ENCODE results near the gene SMOC1.

Gene SMOC1

DNA sequence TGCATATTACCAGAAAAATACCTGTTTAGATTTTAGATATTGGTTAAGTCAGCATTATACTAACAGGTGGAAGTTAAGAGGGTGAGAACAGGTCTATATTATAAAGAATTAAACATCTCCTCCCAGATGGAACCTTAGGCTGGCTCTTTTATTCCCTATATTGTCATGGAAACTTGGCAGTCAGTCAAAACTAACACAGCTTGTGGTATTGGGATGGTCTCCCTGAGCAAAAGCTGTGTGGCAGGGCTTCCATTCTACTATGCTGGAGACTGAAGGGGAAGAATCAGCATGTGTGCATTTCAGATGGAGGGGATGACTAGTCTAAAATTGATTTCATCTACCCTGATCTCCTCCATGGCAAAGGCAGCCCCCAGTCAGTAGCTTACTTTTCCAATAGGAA, 66.7 kb downstream of the SMOC1 start:
- Mint-ChIP-seq H3K4me1 (ENCODE audit: low read depth in 2 of 2) (no peaks in the 10 kb centered on the region), H3K36me3 (ENCODE audit: insufficient read depth) (no peaks in the 10 kb centered on the region), H3K4me3 (no peak overlapping the region), H3K27me3 (peaks cover 48 to 65% of the 10 kb centered on the region in 2 donors), H3K27ac (no peak overlapping the region), H3K9me3 (peaks cover 3 to 19% of the 10 kb centered on the region in 2 donors)
- ATAC-seq (replicated peaks) (no peak), DNase-seq (no peak)

DNA sequence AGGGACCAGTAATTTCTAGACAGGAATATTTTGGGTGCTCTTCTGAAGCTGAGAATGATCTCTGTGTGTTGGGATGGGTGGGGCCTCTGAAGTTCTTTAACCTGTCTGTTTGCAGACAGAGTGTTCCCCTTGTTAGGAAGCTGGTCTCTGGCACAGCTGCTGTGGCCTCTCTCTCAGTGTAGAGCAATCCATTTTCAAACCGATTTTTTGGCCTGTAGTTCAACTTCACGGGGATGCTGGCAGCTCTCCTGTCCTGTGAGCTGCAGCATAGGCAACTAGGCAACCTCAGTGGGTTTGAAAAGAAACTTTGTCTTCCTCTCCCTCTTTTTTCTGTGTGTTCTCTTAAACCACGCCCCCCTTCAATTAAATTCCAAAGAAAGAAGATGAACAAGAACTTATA, 69.1 kb downstream of the SMOC1 start:
- ATAC-seq (replicated peaks), result no peak
- peaks cover 35 to 58% of the 10 kb centered on the region in 2 donors for H3K27me3 Mint-ChIP-seq
- no peaks in the 10 kb centered on the region for H3K4me1 Mint-ChIP-seq (ENCODE audit: low read depth in 2 of 2)
- H3K36me3 Mint-ChIP-seq (ENCODE audit: insufficient read depth), result no peaks in the 10 kb centered on the region
- no peak overlapping the region for H3K4me3 Mint-ChIP-seq
- DNase-seq, result no peak
- peaks cover 3 to 19% of the 10 kb centered on the region in 2 donors for H3K9me3 Mint-ChIP-seq
- no peak overlapping the region for H3K27ac Mint-ChIP-seq

DNA sequence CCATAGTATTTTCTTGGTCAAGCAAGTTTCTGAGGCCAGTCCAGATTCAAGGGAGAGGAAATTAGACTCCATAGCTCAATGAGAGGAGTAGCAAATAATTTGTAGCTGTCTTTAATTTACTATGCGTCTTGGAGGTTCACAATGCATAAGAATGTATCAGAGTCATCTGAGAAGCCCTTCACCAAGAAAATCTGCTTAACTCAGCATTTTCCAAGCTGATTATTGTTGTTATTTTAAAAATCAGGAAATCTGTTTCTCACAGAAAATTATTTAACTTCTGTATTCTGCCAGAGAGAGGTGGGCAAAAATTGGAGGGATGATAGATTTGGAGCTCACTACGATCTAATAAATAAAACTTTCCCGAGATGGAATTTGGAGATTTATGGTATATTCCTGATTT, 72.0 kb downstream of the SMOC1 start:
- ATAC-seq (replicated peaks) (no peak), DNase-seq (no peak)
- H3K27ac Mint-ChIP-seq, result no peak overlapping the region
- no peaks in the 10 kb centered on the region for H3K4me1 Mint-ChIP-seq (ENCODE audit: low read depth in 2 of 2)
- peaks cover 4% of the 10 kb centered on the region for H3K36me3 Mint-ChIP-seq (ENCODE audit: insufficient read depth)
- H3K9me3 Mint-ChIP-seq, result peaks cover 0 to 19% of the 10 kb centered on the region in 2 donors
- H3K4me3 Mint-ChIP-seq, result no peak overlapping the region
- peaks cover 48 to 72% of the 10 kb centered on the region in 2 donors for H3K27me3 Mint-ChIP-seq

DNA sequence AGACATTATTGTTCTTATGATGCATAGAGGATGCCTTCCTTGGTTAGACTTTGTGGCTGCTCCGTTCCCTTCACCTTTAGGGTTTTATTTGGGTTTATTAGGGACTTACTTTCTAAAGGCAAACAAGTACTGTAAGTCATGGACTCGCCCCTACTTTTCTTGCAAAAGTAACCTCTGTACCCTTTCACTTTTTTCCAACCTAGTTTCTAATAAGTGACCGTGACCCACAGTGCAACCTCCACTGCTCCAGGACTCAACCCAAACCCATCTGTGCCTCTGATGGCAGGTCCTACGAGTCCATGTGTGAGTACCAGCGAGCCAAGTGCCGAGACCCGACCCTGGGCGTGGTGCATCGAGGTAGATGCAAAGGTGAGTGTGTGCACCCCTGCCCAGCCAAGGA, 72.7 kb downstream of the SMOC1 start:
- H3K4me3 Mint-ChIP-seq, result no peak overlapping the region
- DNase-seq (no peak), ATAC-seq (replicated peaks) (no peak)
- peaks cover 55 to 78% of the 10 kb centered on the region in 2 donors for H3K27me3 Mint-ChIP-seq
- peaks cover 0 to 16% of the 10 kb centered on the region in 2 donors for H3K9me3 Mint-ChIP-seq
- H3K27ac Mint-ChIP-seq, result no peak overlapping the region
- H3K36me3 Mint-ChIP-seq (ENCODE audit: insufficient read depth), result peaks cover 4% of the 10 kb centered on the region
- no peaks in the 10 kb centered on the region for H3K4me1 Mint-ChIP-seq (ENCODE audit: low read depth in 2 of 2)

DNA sequence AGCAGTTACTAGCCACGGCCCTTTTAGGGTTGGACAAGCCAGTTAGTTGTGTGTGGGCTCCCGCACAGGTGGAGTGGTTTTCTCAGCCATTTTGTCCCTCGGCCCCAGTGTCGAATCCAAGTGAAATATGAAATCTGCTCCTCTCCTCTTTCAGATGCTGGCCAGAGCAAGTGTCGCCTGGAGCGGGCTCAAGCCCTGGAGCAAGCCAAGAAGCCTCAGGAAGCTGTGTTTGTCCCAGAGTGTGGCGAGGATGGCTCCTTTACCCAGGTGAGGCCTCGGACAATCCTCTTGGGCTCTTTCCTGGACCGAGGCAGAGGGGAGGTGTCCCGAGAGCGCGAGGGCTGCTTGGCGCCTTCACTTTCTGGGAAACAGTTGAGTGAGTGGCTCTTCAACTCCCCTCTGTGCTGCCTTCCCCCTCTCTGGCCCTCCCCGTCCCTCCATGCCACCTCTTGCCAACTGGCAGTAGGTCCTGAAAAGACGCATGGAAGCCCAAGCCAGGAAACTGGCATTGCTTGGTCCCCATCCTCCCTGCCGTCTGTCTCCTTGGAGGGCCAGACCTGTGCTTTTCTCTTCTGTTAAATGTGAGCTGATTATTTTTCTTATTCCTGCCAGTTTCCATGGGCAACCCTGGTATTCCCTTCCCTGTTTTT, 74.2 kb downstream of the SMOC1 start:
- H3K27ac Mint-ChIP-seq, result no peak overlapping the region
- ATAC-seq (replicated peaks), result no peak
- H3K9me3 Mint-ChIP-seq, result peaks cover 0 to 7% of the 10 kb centered on the region in 2 donors
- no peaks in the 10 kb centered on the region for H3K4me1 Mint-ChIP-seq (ENCODE audit: low read depth in 2 of 2)
- peaks cover 44 to 69% of the 10 kb centered on the region in 2 donors for H3K27me3 Mint-ChIP-seq
- peaks cover 4% of the 10 kb centered on the region for H3K36me3 Mint-ChIP-seq (ENCODE audit: insufficient read depth)
- no peak for DNase-seq
- no peak overlapping the region for H3K4me3 Mint-ChIP-seq

DNA sequence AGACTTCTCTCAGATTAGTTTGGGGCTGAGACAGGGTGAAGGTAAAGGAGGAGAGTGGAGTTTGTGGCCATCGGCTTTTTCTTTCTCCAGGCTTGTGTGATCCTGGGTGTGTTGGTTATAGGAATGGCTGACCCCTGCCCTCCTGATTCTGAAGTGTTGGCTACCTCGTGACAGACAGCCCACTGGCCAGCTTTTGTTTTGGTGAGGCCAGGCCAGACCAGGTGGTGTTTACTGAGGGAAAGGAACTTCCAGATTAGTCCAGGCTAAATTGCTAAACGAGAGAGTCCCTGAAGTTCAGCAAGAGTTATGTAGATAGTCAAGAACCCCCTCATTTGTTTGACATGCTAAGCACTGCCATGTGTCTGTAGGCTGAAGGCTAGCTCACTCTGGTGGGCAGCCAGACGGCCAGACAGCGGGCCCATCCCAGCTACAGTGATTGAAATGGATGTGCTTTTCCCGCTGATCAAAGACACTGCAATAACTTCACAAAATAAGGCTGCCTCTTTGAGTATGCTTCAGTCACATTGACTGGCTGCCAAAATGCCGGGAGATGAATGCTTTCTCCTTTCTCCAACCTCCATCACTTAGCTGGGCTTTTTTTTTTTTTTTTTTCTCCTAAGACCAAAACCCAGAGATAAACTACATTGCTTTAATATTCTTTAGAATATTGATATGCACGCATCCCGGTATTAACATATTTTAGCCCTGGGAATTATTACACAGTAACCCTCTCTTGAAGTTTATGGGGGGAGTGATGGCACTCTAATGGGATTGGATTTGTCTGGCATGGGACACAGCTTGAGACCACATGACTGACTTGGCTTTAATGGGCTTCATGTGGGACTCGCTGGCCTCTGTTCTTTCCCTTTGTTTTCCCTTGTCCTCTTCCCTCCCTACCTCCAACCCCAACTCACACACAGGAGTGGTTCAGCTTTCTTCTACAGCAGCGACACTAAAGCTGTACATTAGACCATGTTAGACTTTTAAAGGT, 76.9 kb downstream of the SMOC1 start:
- no peak for ATAC-seq (replicated peaks)
- H3K4me1 Mint-ChIP-seq (ENCODE audit: low read depth in 2 of 2), result no peaks in the 10 kb centered on the region
- no peak overlapping the region for H3K4me3 Mint-ChIP-seq
- peaks cover 31 to 44% of the 10 kb centered on the region in 2 donors for H3K27me3 Mint-ChIP-seq
- H3K27ac Mint-ChIP-seq, result no peak overlapping the region
- no peak for DNase-seq
- peaks cover 4% of the 10 kb centered on the region for H3K36me3 Mint-ChIP-seq (ENCODE audit: insufficient read depth)
- H3K9me3 Mint-ChIP-seq, result no peaks in the 10 kb centered on the region

DNA sequence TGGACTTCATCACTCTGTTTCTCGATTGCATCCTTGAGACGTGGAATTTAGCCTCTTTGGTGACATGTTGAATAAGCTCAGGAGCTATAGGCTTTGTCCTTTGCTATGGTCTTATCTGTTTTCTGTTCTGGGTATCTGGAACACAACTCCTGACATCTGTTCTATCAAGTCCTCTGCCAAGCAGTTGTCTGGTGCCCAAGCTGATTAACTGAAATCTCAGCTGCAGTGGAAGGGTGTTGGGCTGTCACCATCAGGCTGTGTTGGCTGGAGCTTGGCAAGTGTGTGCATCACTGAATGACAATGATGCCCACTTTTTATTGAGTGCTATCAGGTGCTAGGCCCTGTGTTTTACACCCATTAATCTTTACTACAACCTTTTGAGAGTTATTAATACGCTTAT, 77.8 kb downstream of the SMOC1 start:
- Mint-ChIP-seq H3K27me3 (peaks cover 36 to 44% of the 10 kb centered on the region in 2 donors), H3K27ac (no peak overlapping the region), H3K4me1 (ENCODE audit: low read depth in 2 of 2) (no peaks in the 10 kb centered on the region), H3K4me3 (no peak overlapping the region), H3K9me3 (no peaks in the 10 kb centered on the region), H3K36me3 (ENCODE audit: insufficient read depth) (peaks cover 4% of the 10 kb centered on the region)
- DNase-seq, result no peak
- no peak for ATAC-seq (replicated peaks)

DNA sequence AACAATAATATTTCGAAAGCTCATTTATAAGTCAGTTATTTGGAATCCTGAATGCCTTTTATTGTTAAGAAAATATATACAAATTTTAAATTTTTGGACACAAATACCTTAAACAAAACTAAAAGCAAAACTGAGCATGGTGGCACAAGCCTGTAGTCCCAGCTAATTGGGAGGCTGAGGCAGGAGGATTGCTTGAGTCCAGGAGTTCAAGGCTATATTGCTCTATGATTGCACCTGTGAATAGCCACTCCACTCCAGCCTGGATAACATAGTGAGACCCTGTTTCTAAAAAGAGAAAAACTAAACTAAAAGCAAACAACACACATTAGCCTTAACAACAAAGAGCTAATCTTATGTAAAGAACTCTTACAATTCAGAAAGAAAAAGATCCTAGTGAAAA, 78.8 kb downstream of the SMOC1 start:
- Mint-ChIP-seq H3K27me3 (peaks cover 35 to 43% of the 10 kb centered on the region in 2 donors), H3K9me3 (no peaks in the 10 kb centered on the region), H3K4me1 (ENCODE audit: low read depth in 2 of 2) (no peaks in the 10 kb centered on the region), H3K4me3 (no peak overlapping the region), H3K36me3 (ENCODE audit: insufficient read depth) (peaks cover 4% of the 10 kb centered on the region), H3K27ac (no peak overlapping the region)
- ATAC-seq (replicated peaks), result no peak
- no peak for DNase-seq

DNA sequence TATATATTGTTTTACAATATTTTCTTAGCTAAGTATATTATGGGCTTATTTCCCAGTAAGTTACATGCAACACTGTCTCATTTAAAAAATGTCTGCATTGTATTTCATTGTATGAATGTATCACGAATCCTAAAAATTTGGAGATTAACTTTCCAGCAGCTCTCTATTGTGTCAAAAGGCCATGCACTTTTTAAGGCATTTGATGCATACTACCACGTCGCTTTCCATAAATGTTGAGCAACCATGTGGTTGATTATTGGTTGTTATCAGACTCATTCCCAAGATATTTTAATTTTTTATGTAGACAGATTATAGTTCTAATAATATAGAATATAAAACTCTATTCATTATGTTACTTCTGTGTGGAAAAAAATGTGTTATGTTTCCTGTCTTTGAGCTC, 79.9 kb downstream of the SMOC1 start:
- ATAC-seq (replicated peaks), result no peak
- Mint-ChIP-seq H3K4me3 (no peak overlapping the region), H3K27ac (no peak overlapping the region), H3K36me3 (ENCODE audit: insufficient read depth) (peaks cover 4% of the 10 kb centered on the region), H3K4me1 (ENCODE audit: low read depth in 2 of 2) (no peaks in the 10 kb centered on the region), H3K9me3 (no peaks in the 10 kb centered on the region), H3K27me3 (peaks cover 35 to 48% of the 10 kb centered on the region in 2 donors)
- no peak for DNase-seq

DNA sequence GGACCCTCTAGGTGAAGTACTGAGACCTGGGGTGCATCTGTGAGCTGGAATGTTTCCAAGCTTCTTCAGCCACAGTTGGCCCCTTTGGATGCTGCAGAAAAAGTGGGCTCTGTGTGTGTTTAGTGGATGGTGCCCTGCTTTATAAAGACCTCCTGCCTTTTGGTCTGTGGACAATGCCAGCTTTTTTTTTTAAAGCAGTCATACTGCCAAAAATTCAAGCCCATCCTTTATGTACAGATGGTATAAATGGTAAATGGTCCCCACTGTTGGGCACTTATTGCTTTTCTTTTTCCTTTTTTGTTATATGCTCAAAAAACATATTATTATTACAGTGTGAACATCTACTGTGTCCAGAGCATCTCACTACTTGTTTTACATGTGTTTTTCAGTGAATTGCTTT, 81.1 kb downstream of the SMOC1 start:
- H3K9me3 Mint-ChIP-seq, result no peaks in the 10 kb centered on the region
- DNase-seq (no peak), ATAC-seq (replicated peaks) (no peak)
- H3K27ac Mint-ChIP-seq, result no peak overlapping the region
- H3K27me3 Mint-ChIP-seq, result peaks cover 36 to 44% of the 10 kb centered on the region in 2 donors
- no peaks in the 10 kb centered on the region for H3K4me1 Mint-ChIP-seq (ENCODE audit: low read depth in 2 of 2)
- H3K36me3 Mint-ChIP-seq (ENCODE audit: insufficient read depth), result no peaks in the 10 kb centered on the region
- H3K4me3 Mint-ChIP-seq, result no peak overlapping the region

DNA sequence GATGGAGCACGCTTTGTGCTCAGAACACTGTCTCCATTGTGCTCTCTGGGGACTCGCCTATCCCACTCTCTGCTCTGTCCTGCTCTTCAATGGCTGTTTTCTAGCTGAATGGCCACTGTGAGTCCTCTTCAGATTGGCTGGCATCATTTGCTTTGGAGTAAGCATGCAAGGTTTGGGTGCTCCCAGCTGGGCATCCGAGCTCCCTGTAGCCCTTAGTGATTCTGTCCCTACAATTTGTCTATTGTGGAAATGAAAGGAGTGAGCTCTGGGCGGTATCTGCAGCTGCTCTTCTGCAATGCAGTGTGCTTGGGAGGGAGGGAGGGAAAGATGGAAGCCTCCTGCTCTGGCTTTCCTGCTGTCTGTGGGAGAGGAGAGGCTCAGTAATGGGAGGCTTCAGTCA, 84.8 kb downstream of the SMOC1 start:
- Mint-ChIP-seq H3K27ac (no peak overlapping the region), H3K27me3 (peaks cover 29 to 34% of the 10 kb centered on the region in 2 donors), H3K4me1 (ENCODE audit: low read depth in 2 of 2) (no peaks in the 10 kb centered on the region), H3K4me3 (no peak overlapping the region), H3K9me3 (no peaks in the 10 kb centered on the region), H3K36me3 (ENCODE audit: insufficient read depth) (no peaks in the 10 kb centered on the region)
- DNase-seq (no peak), ATAC-seq (replicated peaks) (no peak)

DNA sequence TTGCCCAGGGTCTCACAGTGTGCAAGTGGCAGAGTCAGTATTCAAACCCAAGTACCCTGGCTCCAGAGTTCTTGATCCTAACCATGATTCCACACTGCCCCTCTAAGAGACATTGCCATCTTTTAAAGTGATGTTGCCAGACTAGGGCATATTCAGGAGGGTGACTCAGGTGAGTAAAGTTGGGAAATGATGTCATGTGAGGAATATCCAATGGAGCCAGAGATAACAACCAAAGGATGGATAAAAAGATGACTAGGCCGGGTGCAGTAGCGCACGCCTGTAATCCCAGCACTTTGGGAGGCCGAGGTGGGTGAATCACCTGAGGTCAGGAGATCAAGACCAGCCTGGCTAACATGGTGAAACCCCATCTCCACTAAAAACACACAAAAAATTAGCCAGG, 85.6 kb downstream of the SMOC1 start:
- Mint-ChIP-seq H3K4me3 (no peak overlapping the region), H3K4me1 (ENCODE audit: low read depth in 2 of 2) (no peaks in the 10 kb centered on the region), H3K27ac (no peak overlapping the region), H3K9me3 (no peaks in the 10 kb centered on the region), H3K36me3 (ENCODE audit: insufficient read depth) (no peaks in the 10 kb centered on the region), H3K27me3 (peaks cover 37 to 39% of the 10 kb centered on the region in 2 donors)
- no peak for ATAC-seq (replicated peaks)
- DNase-seq, result no peak

DNA sequence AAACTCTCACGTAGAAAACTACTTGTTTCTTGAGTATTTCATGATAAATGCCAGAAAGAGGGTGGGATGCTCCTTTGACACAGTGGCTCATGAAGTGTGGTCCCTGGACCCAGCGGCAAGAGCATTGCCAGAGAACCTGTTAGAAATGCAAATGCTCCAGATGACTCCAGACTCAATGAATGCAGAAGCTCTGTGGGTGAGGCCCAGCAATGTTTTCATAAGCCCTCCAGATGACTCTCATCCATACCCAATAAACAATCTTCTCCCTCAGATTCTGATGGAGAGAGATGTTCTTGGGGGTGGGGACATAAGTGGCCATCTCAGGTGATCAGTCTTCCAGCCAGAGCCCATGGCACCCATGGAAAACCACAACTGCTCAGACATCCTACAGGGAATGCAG, 88.9 kb downstream of the SMOC1 start:
- DNase-seq (no peak), ATAC-seq (replicated peaks) (no peak)
- Mint-ChIP-seq H3K4me3 (no peak overlapping the region), H3K36me3 (ENCODE audit: insufficient read depth) (no peaks in the 10 kb centered on the region), H3K27me3 (peaks cover 32 to 47% of the 10 kb centered on the region in 2 donors), H3K9me3 (no peaks in the 10 kb centered on the region), H3K27ac (no peak overlapping the region), H3K4me1 (ENCODE audit: low read depth in 2 of 2) (no peaks in the 10 kb centered on the region)

DNA sequence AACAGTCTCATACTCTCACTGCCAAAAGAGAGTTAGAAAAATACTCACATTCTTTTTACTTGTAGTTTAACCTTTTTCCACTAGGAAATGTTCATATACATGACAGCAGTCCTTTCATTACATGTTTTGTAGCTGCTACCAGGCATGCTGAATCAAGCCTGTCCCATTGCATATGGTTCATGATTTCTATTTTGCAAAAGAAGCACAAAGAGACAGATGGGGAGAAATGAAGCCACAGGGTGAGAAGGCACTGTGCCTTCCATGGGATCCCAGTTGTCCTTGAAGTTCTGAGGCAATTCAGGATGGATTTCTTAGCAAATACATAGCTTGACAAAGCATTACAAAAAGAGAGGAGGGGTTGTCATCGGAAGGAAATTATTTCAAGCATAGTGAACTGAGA, 89.5 kb downstream of the SMOC1 start:
- H3K36me3 Mint-ChIP-seq (ENCODE audit: insufficient read depth), result no peaks in the 10 kb centered on the region
- H3K27me3 Mint-ChIP-seq, result peaks cover 32 to 47% of the 10 kb centered on the region in 2 donors
- DNase-seq, result no peak
- no peaks in the 10 kb centered on the region for H3K4me1 Mint-ChIP-seq (ENCODE audit: low read depth in 2 of 2)
- H3K9me3 Mint-ChIP-seq, result no peaks in the 10 kb centered on the region
- no peak overlapping the region for H3K27ac Mint-ChIP-seq
- H3K4me3 Mint-ChIP-seq, result no peak overlapping the region
- ATAC-seq (replicated peaks), result no peak
